Measurements from ENCODE around the gene OR8D1.
"Not testable (repeated sequence)": the region's sequence is repeated elsewhere in the genome, so short reads cannot be mapped to it uniquely, and the experiment has no call there.

OR8D1 gene

GRCh38 chr11:124278261-124278660 lies 35.5 kb downstream of the OR8D1 start:
- DNase-seq: no peak

- DNase-seq: no peak
Measured at GRCh38 chr11:124277804-124278203, 35.9 kb downstream of the OR8D1 start.

- DNase-seq: no peak
Measured at GRCh38 chr11:124277207-124277606, 36.5 kb downstream of the OR8D1 start.

GRCh38 chr11:124276081-124276480 lies 37.7 kb downstream of the OR8D1 start:
- no peak for DNase-seq

- DNase-seq: no peak
Measured at GRCh38 chr11:124274000-124274399, 39.7 kb downstream of the OR8D1 start.

- DNase-seq: not testable (repeated sequence)
Measured at GRCh38 chr11:124270886-124271285, 42.9 kb downstream of the OR8D1 start.

GRCh38 chr11:124265041-124265440 lies 48.7 kb downstream of the OR8D1 start:
- not testable (repeated sequence) for DNase-seq

- DNase-seq: no peak
Measured at GRCh38 chr11:124256076-124256475, 57.7 kb downstream of the OR8D1 start, which contains the start of gene OR8G5. Gene OR8G5, plus strand, starts transcription at chr11:124256376. Its CDS starts 8,556 bp downstream, at chr11:124264932.

All from stimulated activated CD8-positive, alpha-beta memory T cell treated with anti-CD3 and anti-CD28 coated beads, Interleukin-4, amount 100 ng/mL, for 48 hours (primary cell).